G401.6 (cell line): ENCODE data around the gene EIF4H.
"Not testable (repeated sequence)": the region's sequence is repeated elsewhere in the genome, so short reads cannot be mapped to it uniquely, and the experiment has no call there.

Source experiments
- FAIRE-seq: peaks from 2 replicates; lab custom pipeline; 2012; peaks lifted over from hg19 to GRCh38; lab: Jason Lieb, UNC

EIF4H gene

DNA sequence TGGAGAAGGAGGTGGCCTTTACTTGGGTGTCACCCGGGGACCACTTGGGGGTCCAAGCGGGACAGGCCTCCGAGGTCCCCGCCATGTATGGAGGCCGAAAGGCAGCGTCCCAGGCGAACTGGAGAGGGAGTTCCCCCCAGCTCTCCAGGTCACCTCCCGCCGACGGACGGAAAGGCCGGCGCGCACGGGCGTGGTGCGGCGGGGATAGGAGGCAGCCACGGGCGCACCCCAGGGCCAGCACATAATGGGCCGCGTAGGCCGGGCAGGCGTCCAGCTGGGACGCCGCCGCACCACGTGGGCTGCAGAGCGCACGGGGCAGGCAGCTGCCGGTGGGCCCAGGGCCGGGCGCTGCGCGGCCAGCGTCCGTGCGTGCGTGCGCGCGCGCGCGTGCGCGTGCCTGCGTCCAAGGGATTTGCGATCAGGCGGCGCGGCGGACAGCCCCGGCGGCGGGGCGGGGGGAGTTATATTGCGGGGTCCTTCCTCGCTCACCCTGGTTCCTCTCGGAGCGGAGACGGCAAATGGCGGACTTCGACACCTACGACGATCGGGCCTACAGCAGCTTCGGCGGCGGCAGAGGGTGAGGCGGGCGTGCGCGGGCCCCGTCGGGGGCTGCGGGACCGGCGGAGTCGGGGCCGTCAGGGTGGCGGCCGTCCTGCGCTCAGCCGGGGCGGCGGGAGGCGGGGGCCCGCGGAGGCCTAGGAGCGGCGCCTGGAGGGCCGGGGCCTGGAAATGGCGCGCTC, at the start of gene EIF4H:
Gene EIF4H (plus strand): TSS at position 491 of the 740 bp plus-strand sequence. CDS start 28 bp downstream, at position 519.
- FAIRE-seq: no peak

DNA sequence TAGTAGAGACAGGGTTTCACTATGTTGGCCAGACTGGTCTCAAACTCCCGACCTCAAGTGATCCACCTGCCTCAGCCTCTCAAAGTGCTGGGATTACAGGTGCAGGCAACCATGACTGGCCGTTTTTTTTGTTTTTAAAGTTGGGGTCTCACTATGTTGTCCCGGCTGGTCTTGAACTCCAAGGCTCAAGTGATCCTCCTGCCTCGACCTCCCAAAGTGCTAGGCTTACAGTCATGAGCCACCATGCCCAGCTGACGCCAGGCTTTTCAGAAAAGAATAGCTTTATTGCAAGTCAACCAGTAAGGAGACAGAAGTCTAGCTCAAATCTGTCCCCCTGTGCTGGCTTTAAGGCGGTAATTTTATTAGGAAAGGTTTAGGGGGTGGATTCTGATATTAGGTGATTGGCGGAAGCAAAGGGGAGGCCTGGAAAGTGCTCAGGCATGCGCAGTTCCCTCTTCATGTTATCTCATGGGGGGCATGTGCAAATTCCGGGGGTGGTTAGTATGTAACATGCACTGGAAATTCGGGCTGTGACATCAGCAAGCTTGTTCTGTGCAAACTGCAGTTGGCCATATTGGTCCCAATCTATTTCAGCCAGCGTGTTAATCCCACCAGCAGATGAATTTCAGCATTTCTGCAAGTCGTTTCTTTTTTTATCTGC, 47.8 kb upstream of the EIF4H start:
- FAIRE-seq: no peak

DNA sequence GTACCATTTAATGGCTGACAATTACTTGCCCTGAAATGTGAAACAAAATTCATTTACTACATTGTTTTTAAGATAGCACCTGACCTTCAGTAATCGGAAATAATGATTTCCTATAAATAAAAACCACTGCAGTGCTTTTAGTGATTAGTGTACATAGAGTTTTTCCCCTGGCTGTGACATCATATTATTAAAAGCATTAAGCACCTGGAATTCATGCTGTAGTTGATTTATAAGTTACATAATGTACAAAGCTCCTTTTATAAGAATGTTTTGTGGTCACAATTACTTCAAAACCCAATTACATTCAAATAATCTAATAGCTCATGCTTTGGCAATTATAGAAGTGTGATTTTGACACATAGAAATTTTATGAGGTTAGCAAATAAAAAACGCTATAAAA, 44.3 kb upstream of the EIF4H start:
- FAIRE-seq: no peak

DNA sequence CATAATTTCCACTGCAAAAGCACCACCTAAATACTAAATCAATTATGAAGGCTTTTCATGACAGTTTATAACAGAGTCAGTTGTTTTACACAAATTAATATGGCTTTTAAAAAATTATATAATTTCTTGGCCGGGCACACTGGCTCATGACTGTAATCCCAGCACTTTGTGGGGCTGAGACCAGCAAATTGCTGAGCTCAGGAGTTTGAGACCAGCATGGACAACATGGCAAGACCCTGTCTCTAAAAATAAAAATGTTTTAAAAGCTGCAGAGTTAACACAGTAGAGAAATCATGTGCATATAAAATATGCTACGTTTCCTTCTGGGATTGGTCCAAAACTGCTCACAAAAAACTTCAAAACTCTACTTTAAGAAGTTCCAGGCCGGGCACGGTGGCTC, 43.6 kb upstream of the EIF4H start:
- FAIRE-seq: no peak

DNA sequence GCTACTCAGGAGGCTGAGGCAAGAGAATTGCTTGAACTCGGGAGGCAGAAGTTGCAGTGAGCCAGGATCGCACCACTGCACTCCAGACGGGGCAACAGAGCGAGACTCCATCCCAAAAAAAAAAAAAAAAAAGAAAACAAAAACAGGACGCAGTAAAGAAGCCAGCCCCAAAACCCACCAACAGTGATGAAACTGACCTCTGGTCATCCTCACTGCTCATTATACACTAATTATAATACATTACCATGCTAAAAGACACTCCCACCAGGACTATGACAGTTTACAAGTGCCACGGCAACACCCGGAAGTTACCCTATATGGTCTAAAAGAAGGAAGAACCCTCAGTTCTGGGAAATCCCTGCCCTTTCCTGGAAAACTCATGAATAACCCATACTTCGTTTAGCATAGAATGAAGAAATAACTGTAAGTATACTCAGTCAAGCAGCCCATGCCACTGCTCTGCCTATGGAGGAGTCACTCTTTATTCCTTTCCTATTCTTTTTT, 40.0 kb upstream of the EIF4H start:
- no peak for FAIRE-seq

DNA sequence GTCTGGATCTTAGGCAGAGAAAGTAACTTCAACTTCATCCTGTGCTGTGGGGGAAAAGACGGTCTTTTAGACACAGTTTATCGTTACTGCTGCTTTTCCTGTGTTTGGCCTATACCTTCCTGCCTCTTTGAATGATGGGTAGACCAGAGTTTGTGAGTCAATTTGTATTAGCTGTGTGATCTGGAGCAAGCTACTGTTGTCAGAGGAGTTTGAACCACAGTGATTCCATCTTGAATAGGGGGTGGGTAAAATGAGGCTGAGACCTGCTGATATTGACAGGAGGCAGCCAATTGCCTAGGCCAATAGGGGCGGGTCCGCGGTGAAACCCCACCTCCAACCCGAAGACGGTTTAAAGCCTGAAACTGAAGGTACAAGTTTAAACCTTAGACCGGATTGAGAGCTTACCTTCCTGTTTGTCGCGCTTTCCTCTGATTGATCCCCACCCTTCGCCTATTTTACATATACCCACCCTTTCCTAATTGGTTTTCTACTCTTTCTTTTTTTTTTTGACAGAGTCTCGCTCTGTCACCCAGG, 35.8 kb upstream of the EIF4H start:
- FAIRE-seq: no peak

DNA sequence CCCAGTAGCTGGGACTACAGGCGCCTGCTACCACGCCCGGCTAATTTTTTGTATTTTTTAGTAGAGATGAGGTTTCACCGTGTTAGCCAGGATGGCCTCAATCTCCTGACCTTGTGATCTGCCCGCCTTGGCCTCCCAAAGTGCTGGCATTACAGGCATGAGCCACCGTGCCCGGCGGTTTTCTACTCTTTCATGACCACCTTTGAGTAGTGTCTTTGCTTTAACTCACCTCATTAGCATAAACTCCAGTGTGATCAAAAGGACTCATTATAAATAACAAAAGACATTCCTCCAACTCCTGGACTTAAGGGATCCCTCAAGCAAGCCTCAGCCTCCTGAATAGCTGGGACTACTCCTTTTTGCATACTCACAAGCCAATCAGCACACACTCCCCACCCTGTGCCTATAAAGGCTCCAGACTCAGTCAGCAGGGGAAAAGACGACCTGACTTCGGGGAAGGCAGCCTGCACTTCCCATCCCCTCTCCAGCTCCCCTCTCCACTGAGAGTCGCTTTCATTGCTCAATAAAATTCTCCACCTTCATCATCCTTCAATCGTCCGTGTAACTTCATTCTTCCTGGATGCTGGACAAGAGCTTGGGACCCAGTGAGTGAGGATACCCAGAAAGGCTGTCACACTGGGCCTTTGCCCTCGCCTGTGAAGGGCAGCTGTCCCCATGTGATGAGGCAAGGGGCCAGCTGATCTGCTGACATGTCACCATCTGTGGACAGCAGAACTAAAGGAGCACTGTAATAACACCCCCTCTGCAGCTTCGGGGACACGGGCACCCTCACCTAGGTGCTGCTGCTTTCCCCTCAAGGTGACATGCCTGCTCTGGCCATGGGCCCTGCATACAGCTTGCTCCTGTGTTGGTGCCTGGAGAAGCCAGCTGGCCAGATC, 35.0 kb upstream of the EIF4H start:
- no peak for FAIRE-seq

DNA sequence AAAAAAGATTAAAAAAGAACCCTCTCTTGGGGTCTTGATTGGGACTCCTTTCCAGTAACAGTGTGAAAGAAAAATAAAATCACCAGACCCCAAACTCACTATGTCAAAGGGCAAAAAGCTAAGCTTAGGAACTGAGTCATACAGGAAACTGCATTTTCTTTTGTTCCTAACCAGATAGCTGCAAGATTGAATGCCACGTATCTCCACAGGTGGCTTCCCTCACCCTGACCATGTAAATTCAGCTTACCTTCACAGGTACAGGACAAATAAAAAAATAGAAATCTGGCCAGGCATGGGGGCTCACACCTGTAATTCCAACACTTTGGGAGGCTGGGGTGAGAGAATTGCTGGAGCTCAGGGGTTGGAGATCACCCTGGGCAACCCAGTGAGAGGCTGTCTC, 32.5 kb upstream of the EIF4H start:
- no peak for FAIRE-seq

DNA sequence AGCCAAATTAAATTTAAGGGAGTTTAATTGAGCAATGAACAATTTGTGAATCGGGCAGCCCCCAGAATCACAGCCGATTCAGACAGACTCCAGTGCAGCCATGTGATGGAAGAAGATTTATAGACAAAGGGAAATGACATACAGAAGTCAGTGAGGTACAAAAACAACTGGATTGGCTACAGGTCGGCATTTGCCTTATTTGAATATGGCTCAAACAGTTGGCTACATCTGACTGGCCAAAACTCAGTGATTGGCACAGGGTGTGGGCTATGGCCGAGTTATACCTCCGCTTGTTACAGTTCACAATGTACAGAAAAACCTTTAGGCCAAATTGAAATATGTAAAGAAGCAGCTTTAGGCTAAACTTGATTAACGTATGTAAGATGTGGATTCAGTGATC, 30.8 kb upstream of the EIF4H start:
- no peak for FAIRE-seq

DNA sequence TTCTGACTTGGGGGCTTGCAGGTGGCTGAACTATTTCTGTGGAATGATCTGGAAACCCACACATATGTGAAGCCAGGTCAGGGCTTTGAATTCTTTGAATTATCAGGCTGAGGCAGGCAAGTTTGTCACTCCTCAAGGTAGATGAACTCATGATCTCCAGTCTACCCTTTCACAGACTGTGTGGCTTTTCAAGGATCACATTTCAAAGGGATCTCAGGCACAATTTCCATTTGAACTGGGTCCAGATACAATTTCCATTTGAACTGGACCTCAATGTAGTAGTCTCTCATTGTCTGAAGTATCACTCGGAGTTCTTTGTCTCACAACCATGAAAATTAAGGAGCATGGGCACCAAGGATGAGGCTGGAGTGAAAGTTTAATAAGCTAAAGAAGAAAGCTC, 25.7 kb upstream of the EIF4H start:
- FAIRE-seq: no peak

DNA sequence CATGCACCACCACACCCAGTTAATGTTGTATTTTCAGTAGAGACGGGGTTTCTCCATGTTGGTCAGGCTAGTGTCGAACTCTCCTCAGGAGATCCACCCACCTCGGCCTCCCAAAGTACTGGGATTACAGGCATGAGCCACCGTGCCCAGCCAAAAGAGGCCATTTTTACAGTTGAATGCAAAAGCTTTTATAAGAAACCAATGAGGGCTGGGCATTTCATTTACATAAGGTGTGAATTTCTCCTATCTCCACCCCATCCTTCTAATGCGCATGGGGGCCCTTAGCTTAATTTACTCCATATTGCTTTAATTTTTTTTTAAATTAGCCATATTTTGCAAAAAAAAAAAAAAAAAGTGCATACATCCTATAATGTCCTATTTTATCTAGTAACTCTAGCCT, 25.1 kb upstream of the EIF4H start:
- no peak for FAIRE-seq

DNA sequence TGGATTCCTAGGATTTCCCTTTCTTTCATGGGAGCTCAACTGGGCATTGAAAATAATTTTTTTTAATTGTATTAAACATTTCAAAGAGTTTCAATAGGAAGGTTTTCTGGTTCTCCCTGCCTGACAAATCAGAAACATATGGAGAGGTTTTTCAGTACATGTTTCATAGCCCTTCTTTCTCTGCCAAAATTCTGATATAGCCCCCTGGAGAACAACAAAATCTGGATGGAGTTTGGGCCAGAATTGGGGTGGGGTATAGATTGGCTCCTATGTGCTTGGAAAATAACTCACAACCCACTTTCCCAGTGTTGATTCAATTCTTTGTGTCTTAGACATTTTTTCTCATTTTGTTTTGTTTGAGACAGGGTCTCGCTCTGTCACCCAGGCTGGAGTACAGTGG, 24.6 kb upstream of the EIF4H start:
- no peak for FAIRE-seq

DNA sequence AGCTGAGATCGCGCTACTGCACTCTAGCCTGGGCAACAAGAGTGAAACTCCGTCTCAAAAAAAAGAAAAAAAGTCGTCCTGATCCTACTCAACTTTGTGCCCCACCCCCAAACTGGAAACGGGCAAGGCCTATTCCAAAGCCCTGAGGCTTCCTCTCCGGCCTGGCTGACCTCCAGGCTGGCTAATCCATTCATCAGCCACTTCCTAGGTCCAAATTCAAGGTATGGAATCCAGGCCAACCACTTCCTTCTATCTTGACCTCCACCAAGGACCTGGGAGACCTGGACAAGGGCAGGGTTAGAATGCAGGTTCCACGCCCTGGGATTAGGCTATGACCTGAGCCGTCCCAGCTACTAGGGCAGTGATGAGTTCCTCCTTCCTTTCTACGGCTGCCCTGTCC, 20.4 kb upstream of the EIF4H start:
- no peak for FAIRE-seq

DNA sequence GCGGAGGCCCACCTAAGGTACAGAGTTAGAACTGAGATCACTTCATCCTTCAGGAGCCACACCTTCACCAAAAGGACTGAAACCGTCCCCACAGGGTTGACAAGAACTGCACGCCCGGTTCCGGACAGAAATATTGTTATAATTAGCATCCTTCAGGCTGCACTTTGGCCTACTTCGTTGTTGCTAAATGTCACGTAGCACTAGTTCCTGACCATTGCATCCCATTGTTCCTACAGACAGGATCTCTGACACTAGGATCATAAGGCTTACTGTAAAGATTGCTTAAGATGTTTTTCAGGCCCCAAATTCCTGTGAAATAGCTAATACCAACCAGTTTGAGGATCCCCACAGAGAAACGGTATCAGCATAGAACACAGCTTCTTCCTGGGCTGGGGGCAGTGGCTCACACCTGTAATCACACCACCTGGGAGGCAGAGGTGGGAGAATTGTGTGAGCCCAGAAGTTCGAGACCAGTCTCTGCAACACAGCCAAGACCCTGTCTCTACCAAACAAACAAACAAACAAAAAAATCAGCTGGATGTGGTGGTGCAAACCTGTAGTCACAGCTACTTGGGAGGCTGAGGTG, 18.3 kb upstream of the EIF4H start:
- no peak for FAIRE-seq

DNA sequence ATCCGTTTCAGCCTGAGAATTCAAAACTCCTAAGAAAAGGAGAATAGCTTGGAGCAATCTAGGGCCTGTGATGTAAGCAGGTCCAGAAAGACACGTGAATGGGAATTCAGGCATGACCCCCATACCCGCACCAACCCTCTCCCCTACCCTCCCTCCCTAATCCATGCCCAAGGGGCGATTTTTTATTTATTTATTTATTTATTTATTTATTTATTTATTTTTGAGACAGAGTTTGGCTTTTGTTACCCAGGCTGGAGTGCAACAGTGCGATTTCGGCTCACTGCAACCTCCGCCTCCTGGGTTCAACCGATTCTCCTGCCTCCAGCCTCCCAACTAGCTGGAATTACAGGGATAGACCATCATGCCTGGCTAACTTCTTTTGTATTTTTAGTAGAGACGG, 16.6 kb upstream of the EIF4H start:
- FAIRE-seq: no peak

DNA sequence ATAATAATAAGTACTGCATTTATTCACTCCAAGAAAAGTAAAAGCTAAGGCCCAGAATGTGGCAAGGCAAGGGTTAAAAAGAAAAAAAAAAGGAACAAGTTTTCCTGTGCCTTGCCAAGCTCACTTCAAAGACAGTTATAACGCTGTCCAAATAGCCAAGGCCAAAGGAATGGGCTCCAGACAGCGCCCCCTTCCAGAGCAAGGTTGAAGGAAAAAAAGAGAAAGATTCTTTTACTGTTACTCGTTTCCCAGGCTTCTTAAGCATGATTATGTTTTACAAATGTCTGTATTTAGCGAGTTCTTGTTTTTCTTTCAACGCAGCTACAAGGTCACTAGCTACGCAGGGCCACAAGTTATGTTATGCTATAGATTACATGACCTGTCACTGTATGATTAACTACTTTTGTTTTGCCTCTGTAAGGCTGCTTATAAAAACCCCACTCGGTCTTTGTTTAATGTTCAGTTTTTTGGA, 9.1 kb upstream of the EIF4H start:
- FAIRE-seq: peak; percentile 83

DNA sequence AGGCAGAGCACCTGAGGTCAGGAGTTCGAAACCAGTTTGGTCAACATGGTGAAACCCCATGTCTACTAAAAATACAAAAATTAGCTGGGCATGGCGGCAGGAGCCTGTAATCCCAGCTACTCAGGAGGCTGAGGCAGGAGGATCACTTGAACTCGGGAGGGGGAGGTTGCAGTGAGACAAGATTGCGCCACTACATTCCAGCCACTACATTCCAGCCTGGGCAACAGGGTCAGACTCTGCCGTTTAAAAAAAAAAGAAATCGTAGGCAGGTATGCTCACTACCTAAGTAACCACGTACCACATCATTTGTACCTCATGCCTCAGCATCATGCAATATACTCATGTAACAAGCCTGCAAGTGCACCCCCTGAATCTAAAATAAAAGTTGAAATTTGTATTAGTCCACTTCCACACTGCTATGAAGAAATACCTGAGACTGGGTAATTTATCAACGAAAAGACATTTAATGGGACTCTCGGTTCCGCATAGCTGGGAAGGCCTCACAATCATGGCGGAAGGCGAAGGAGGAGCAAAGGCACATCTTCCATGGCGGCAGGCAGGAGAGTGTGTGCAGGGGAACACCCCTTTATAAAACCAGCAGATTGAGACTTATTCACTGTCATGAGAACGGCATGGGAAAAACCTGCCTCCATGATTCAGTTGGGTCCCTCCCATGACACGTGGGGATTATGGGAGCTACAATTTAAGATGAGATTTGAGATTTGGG, 8.1 kb upstream of the EIF4H start:
- no peak for FAIRE-seq

DNA sequence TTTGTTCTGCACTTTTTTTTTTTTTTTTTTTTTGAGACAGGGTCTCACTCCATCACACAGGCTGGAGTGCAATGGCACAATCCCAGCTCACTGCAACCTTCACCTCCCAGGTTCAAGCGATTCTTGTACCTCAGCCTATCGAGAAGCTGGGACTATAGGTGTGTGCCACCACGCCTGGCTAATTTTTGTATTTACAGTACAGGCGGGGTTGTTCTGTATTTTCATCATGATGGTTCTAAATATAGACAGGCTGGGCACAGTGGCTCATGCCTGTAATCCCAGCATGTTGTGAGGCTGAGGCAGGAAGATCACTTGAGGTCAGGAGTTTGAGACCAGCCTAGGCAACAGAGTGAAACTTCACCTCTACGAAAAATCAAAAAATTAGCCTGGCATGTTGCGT, 6.8 kb upstream of the EIF4H start:
- not testable (repeated sequence) for FAIRE-seq

DNA sequence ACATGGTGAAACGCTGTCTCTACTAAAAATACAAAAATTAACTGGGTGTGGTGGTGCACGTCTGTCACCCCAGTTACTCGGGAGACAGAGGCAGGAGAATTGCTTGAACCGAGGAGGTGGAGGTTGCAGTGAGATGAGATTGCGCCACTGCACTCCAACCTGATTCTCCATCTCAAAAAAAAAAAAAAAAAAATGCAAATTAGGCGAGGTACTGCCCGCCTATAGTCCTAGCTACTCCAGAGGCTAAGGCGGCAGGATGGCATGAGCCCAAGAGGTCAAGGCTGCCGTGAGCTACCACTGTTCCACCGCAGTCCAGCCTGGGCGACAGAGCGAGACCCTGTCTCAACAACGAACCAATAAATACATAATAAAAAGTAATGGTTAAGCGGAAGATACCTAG, 1.1 kb upstream of the EIF4H start:
- FAIRE-seq: no peak

DNA sequence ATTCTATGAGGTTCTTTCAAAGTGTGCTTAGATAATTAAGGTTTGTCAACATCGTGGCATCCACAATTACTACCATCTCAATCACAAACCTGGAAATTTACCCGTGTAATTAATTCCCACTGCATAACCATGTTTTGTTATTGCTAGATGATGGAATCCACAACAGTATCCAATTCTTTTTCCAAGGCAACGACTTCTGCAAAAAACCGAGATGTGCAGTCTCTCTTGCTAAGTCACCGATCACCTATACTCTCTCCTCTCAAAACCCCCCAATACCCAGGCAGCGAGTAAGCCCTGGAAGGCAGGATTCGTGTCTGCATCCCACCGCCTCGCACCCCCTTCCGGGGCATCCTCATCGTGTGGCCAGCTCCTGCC, 678 bp upstream of the EIF4H start:
- no peak for FAIRE-seq

DNA sequence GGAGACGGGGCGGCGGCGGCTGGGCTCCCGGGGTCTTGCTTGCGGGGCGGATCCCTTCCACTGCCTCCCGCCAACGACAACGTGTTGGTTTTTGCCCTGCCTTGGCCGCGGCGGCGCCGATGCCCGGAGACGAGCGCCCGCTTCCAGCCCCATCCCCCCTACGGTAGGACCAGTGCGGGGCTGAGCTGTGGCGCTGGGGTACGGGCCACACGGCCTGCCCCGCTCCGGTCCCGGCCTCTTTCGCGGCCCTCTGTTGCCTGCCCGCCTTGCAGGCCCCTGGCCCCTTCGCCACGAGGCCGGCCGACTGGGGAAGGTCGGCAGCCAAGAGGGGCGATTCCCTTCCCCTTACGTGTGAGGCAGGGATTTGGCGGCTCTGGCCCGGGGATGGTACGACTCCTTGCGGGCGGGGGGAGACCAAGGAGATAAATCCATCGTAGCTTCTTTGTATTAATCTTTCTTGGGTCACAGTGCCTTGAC, 488 bp downstream of the EIF4H start:
- FAIRE-seq: no peak
